NT2/D1 (cell line): ENCODE measurements around the gene OTOF.

Experiments used
- DNase-seq: peaks from one replicate; pipeline ENCODE4 v3.0.0-alpha.2; 2011; ENCODE audit warnings: low read depth, low spot score
- H3K27me3 ChIP-seq: 2 replicates; pipeline ENCODE4 v1.6.0; 2011; ENCODE audit warnings: mild to moderate bottlenecking; ENCODE audit not compliant: insufficient read length, insufficient read depth
- H3K36me3 ChIP-seq: 2 replicates; pipeline ENCODE4 v1.6.1; 2011; ENCODE audit warnings: mild to moderate bottlenecking, low read length, mixed read lengths; ENCODE audit not compliant: insufficient read depth, insufficient read length
- H3K4me1 ChIP-seq: 2 replicates; pipeline ENCODE4 v1.5.1; 2011; ENCODE audit not compliant: insufficient read depth, insufficient read length
- H3K4me3 ChIP-seq: 2 replicates; pipeline ENCODE4 v1.5.1; 2011; ENCODE audit warnings: low read depth; ENCODE audit not compliant: insufficient read length
- H3K9ac ChIP-seq: 2 replicates; pipeline ENCODE4 v1.6.0; 2011; ENCODE audit warnings: low read depth; ENCODE audit not compliant: insufficient read length
- H3K9me3 ChIP-seq: 2 replicates; pipeline ENCODE4 v1.5.1; 2011; ENCODE audit warnings: mild to moderate bottlenecking, low read length; ENCODE audit not compliant: insufficient read depth
- SUZ12 ChIP-seq: IDR thresholded peaks from 2 replicates; pipeline ENCODE4 v1.6.1; 2011; ENCODE audit not compliant: insufficient read length, insufficient read depth; ENCODE audit errors: extremely low read depth
- YY1 ChIP-seq: IDR thresholded peaks from 2 replicates; pipeline ENCODE4 v1.6.1; 2011; ENCODE audit not compliant: insufficient read length, insufficient read depth
- ZNF274 ChIP-seq: IDR thresholded peaks from 2 replicates; pipeline ENCODE4 v1.6.1; 2011; ENCODE audit warnings: mild to moderate bottlenecking, low read depth, low read length

Gene OTOF

DNA sequence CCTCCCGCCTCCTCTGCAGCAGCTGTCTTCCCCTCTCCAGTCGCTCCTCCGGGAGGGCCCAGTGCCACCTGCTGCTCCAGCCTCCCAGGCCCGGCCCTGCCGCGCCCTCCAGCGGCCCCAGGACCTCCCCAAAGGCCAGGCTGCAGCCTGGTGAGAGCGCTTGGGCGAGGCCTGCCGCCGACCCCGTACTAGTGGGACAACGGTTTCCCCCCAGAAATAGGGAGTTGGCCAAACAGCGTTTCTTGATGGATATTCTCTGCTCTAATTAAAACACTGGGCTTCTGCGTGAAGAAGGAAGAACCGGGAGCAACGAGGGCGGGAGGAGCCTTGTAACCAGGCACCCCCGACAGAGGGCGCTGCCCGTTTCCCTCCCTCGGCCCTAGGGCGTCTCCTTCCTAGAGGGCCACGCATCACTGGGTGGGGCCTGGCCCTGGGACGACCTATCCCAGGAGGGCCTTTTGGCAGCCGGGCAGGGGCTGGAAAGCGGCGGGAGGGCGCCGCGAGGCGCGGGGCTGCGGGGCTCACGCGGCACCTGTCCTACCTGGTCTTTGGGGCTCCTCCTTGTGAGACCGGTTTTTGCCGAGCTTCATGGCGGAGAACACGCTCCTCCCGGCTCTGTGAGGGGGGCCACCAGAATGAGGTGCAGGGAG, 25.4 kb upstream of the OTOF start:
- peak overlapping the region; percentile 70 for H3K9ac ChIP-seq

GRCh38 chr2:26500406-26500805, 22.5 kb upstream of the OTOF start:
- H3K27me3 ChIP-seq, result peaks cover 11% of the 10 kb centered on the region
- TF ChIP-seq ZNF274 (no peak), SUZ12 (no peak), YY1 (no peak)

More for the DNA sequence above, 25.4 kb upstream of the OTOF start:
- DNase-seq, result peak; percentile 61
- TF ChIP-seq YY1, result no peak
- Histone ChIP-seq H3K4me3 (peak overlapping the region; percentile 27), H3K36me3 (no peaks in the 10 kb centered on the region), H3K9me3 (no peaks in the 10 kb centered on the region), H3K4me1 (peaks cover 4% of the 10 kb centered on the region), H3K27me3 (peaks cover 11% of the 10 kb centered on the region)

DNA sequence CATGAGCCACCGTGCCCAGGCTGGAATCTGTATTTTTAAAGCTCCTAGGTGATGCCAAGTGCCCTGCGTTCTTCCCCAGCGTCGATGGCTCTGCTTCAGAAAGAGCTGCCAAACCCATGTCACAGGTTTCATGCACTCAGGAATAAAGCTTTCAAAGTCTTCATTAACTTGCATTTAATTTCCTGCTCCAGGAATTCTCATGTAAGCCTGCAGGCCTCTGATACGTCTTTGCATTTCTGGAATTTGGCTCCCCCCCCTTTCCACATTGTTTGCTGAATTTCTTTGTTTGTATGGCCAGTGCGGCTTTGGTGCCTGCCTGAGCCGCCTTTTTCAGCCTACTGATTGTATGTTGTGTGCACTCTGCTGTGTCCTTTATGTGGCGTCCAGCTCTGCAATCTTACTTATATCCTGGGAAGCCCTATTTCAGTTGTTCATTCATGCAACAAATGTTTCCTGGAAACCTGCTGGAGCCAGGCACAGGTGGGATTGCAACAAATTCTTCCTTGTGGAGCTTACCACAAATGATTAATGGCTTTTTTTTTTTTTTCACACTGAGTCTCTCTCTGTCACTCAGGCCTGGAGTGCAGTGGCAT, 17.9 kb upstream of the OTOF start:
- Histone ChIP-seq H3K27me3 (no peaks in the 10 kb centered on the region), H3K9me3 (no peaks in the 10 kb centered on the region), H3K4me3 (no peak overlapping the region), H3K4me1 (no peaks in the 10 kb centered on the region), H3K9ac (no peak overlapping the region), H3K36me3 (no peaks in the 10 kb centered on the region)
- peak; percentile 66 for DNase-seq
- TF ChIP-seq ZNF274 (no peak), SUZ12 (no peak), YY1 (no peak)

More at GRCh38 chr2:26500406-26500805, 22.5 kb upstream of the OTOF start:
- no peak overlapping the region for H3K9ac ChIP-seq
- H3K4me1 ChIP-seq, result peaks cover 4% of the 10 kb centered on the region
- H3K4me3 ChIP-seq, result no peak overlapping the region
- H3K9me3 ChIP-seq, result no peaks in the 10 kb centered on the region
- no peak for DNase-seq
- no peaks in the 10 kb centered on the region for H3K36me3 ChIP-seq

DNA sequence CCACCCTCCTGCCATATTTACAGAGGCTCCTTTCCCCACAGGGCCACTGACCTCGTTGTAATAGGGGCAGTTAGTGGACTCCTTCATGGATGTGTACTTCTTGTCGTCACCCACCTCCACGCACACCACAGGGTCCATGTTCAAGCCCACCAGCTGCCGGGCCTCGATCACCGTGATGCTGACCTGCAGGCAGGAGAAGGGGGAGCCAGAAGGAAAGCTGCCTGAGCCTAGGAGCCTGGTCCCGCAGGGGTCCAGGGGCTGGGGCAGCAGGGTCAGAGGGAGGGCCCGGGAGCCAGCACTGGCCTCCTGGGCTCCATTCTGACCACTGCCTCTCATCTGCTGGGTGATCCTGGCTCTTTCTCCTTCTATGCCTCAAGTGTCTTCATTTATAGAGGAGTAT, 17.0 kb upstream of the OTOF start:
- H3K4me3 ChIP-seq, result no peak overlapping the region
- no peaks in the 10 kb centered on the region for H3K27me3 ChIP-seq
- no peak overlapping the region for H3K9ac ChIP-seq
- no peaks in the 10 kb centered on the region for H3K4me1 ChIP-seq
- DNase-seq, result no peak
- no peaks in the 10 kb centered on the region for H3K36me3 ChIP-seq
- TF ChIP-seq ZNF274 (no peak), SUZ12 (no peak), YY1 (no peak)
- H3K9me3 ChIP-seq, result no peaks in the 10 kb centered on the region

GRCh38 chr2:26494199-26494598, 16.3 kb upstream of the OTOF start:
- no peak for TF ChIP-seq ZNF274
- TF ChIP-seq SUZ12, result no peak
- no peak for TF ChIP-seq YY1
- no peaks in the 10 kb centered on the region for H3K36me3 ChIP-seq

GRCh38 chr2:26493566-26493965, 15.6 kb upstream of the OTOF start:
- no peak for DNase-seq
- H3K36me3 ChIP-seq, result no peaks in the 10 kb centered on the region
- no peaks in the 10 kb centered on the region for H3K9me3 ChIP-seq
- no peak overlapping the region for H3K4me3 ChIP-seq
- H3K27me3 ChIP-seq, result no peaks in the 10 kb centered on the region
- H3K4me1 ChIP-seq, result no peaks in the 10 kb centered on the region
- no peak overlapping the region for H3K9ac ChIP-seq
- TF ChIP-seq SUZ12 (no peak), ZNF274 (no peak), YY1 (no peak)

More at GRCh38 chr2:26494199-26494598, 16.3 kb upstream of the OTOF start:
- Histone ChIP-seq H3K27me3 (no peaks in the 10 kb centered on the region), H3K9ac (no peak overlapping the region), H3K9me3 (no peaks in the 10 kb centered on the region), H3K4me1 (no peaks in the 10 kb centered on the region), H3K4me3 (no peak overlapping the region)
- DNase-seq, result no peak

- DNase-seq, result no peak
- H3K27me3 ChIP-seq, result no peaks in the 10 kb centered on the region
- no peaks in the 10 kb centered on the region for H3K4me1 ChIP-seq
- TF ChIP-seq ZNF274 (no peak), YY1 (no peak), SUZ12 (no peak)
- no peak overlapping the region for H3K9ac ChIP-seq
- H3K9me3 ChIP-seq, result no peaks in the 10 kb centered on the region
- H3K36me3 ChIP-seq, result no peaks in the 10 kb centered on the region
- H3K4me3 ChIP-seq, result no peak overlapping the region
Measured at GRCh38 chr2:26492749-26493515, 15.0 kb upstream of the OTOF start.
